HG03575 (cell line): ENCODE results near the gene SORBS2.
"Not testable (repeated sequence)": the region's sequence is repeated elsewhere in the genome, so short reads cannot be mapped to it uniquely, and the experiment has no call there.

ENCODE experiments used
- ATAC-seq: cut with Tn5 transposase; IDR thresholded peaks from one replicate; pipeline ENCODE4 v1.9.1; 2021; ENCODE audit not compliant: unreplicated experiment, insufficient number of reproducible peaks, low FRiP score; ENCODE audit errors: extremely low read depth

The SORBS2 gene

GRCh38 chr4:185811509-185812364 is at the start of gene SORBS2:
Gene SORBS2, minus strand, starts transcription at chr4:185812194. Its CDS starts 121,623 bp downstream, at chr4:185690571.
- ATAC-seq, result peak; percentile 64

- no peak for ATAC-seq
These were observed 47.1 kb upstream of the SORBS2 start for GRCh38 chr4:185859111-185859510.

DNA sequence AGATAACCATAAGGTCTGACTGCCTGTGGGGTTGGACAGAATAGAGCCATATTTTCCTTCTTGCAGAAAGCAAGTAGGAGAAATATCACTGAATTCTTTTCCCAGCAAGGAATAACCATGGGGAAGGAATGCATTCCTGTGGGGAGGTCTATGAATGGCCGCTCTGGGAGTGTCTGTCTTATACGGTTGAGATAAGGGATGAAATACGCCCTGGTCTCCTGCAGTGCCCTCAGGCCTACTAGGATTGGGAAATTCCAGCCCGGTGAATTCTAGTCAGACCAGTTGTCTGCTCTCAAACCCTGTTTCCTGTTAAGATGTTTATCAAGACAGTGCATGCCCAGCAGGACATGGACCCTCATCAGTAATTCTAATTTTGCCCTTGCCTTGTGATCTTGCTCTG is 45.6 kb upstream of the SORBS2 start:
- ATAC-seq, result not testable (repeated sequence)

DNA sequence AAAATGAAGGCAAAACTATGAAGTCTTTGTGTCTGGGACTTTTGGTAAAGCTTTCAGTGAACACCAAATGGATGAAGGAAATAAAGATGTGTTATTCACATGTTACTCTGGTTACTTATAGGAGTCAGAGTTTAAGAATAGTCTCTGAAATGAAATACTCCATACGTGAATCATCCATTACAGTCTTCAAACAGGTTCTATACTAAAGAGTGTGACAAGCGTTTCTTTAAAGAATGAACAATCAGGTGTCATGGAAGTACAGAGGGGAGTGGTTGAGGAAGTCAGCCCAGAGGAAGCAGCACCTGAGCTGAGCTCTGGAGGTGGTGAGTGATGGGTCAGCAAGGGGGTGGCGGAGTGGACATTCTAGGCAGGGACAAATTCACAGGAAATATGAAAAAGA is 41.8 kb upstream of the SORBS2 start:
- no peak for ATAC-seq

- ATAC-seq, result no peak
These were observed 41.0 kb upstream of the SORBS2 start for GRCh38 chr4:185852961-185853360.

GRCh38 chr4:185849664-185850550 is 37.9 kb upstream of the SORBS2 start:
- ATAC-seq, result no peak

DNA sequence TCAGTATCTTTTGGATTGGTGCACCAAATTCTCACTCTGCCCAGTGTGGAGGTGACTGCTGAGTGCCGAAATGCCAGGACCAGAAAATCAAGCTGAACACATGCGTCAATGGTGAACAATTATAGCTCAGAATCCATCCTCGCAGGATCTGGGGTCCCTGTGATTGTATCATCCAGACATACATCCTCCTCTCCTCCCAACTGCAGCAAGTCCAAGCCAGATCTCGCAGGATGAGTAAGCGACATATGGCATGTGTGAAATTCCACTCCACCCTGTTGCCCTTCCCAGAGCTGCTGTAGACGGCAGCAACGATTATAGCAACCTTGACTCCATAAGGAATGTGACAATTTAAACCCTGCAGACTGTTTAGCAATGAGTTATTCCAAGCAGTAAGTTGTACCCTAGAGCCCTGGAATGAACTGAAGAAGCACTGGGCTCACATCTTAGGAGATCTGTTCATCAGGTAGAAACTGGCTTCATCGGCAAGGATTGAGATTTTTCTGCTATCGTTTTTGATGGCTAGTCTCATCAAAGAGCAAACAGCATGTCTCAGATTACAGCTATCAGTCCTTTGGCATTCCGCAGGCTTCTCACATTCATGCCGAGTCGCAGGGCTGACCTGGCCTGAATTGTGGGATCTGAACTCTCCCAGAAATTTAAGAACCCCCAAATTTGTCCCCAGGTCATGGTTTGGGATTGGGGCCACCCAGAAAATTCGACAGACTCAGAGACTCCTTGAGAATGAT is 35.5 kb upstream of the SORBS2 start:
- no peak for ATAC-seq

DNA sequence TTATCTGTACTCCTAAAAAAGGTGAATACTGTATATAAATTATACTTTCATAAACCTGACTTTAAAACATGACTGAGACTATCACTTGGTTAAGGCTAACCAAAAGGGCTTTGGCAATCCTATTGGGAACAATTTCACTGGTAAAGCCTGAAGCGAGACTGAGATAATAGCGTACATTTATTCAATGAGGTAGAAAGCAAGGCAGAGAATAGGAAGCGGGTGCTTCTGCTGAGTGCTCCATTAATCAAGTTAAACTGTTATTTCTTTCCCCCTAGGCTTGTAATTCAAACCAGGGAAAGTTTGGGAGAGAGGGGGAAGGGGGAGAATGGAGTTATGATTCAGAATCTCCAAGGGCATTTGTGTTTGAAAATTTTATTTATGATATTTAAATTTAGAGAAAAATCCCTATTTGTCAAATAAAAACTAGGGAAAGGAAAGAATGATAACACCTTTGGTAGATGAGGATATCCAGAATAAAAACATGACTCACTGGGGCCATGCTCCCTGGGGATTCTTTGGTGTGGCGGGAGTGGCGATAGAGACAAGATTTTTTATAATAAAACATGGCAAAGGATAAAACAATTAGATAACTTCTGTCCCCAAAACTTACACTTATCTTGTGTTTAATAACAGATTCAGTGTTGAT is 34.6 kb upstream of the SORBS2 start:
- no peak for ATAC-seq

- no peak for ATAC-seq
These were observed 34.0 kb upstream of the SORBS2 start for GRCh38 chr4:185845966-185846365.

DNA sequence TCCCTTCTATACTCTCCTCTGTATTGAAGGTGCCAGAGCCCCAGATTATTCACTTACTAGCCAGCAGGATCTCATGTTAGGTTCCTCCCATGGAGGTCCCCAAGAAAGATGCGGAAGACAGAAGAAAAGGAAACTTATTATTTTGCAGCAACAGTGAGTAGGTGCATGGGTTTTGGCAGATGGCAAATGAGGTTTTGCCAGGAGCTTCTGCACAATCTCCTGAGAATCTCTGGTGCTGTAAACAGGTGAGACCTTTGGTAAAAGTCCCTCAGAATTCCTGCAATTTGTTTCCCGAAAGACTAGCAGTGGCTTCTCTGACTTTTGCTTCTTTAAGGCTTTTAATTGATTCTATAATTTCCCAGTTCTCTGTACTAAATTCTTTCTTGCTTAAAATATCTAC is 29.5 kb upstream of the SORBS2 start:
- ATAC-seq, result no peak

DNA sequence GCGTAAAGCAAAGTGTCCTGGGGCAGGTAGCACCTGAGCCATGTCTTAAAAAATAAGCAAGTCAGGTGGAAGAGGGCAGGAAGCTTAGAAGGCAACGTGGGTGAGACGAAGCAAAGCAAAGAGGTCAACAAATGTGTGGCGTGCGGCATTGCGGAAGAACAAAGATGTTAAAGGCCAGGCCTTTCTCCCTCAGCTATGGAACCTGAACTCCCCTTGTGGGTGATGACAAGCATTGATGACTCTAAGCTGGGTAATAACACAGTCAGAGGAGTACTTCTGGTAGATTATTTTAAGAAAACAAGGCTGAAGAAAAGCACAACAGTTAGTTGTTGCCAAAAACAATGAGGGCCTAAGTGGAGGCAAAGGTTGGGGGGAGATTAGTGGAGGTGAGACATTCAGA is 29.0 kb upstream of the SORBS2 start:
- no peak for ATAC-seq

- no peak for ATAC-seq
These were observed 28.2 kb upstream of the SORBS2 start for GRCh38 chr4:185840201-185840600.

DNA sequence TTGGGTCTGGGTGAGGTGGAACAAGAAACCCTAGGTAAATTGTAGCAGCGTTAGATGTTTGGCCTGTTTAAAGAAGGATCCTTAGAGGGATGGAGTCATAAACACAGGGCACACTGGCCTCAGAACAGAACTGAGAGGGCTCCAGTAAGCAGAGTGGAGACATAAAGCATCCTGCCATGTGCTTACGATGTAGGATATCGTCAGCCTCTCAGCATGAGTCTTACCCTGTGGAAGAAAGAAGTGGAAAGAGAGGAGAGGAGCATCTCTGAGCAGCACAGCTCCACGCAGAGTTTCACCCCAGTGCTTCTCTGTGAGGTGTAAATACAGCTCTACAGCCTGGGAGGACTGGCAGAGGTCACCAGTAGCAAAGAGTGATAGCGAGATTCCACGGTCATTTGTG is 27.8 kb upstream of the SORBS2 start:
- no peak for ATAC-seq

- no peak for ATAC-seq
These were observed 27.3 kb upstream of the SORBS2 start for GRCh38 chr4:185839194-185839712.

GRCh38 chr4:185838514-185839193 is 26.7 kb upstream of the SORBS2 start:
- no peak for ATAC-seq

DNA sequence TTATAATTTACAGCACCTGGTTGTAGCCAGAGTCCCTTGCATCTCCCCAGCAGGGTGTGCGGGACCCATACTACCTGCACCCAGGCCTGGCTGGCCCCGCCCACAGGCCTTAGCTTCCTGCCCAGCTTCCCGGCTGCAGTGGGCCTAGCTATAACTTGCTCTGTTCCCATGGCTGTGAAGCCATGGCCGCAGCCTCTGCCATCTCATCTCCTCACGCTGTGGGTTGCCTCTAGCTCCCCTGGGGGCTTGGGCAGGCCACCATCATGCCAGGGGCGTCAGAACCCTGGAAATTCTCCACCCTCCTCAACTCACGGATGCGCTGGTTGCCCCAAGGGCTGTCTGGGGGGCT is 26.1 kb upstream of the SORBS2 start:
- ATAC-seq, result no peak

DNA sequence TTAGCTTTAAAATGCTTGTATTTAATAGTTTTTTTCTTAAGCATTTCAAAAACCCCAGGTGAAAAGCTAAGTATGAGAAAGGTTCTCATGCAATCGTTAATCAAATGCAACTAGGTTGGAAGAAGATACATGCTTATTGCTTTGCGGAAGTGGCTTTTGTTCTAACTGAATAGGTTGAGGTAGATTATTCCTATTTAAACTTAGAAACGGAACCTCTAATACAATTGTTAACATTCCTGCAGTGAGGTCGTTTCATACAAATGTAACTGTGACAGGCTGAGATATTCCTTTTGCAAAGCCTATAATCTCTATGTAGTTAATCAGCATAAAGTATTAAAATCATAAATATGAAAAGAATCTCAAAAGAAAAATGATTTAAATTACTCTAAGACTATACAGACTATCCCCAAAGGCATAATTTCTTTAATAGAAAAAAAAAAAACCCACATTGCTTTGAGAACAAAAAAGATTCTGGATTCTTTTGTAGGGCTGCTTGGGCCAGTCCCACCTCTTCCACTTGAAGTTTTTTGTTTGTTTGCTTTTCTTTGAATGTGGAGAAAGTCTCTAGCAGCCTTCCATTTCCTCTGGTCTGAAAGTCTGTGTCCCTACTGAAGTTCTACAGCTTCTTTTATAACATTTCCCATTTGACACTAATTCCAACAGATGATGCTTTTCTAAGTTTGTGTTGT is 25.6 kb upstream of the SORBS2 start:
- ATAC-seq, result no peak
